HG02798 (cell line): Measurements from ENCODE around the gene SNHG17.
"Not testable (repeated sequence)": the region's sequence is repeated elsewhere in the genome, so short reads cannot be mapped to it uniquely, and the experiment has no call there.

Experiments
- ATAC-seq: cut with Tn5 transposase; IDR thresholded peaks from one replicate; pipeline ENCODE4 v1.9.1; 2021; ENCODE audit warnings: mild to moderate bottlenecking; ENCODE audit not compliant: unreplicated experiment, poor library complexity

The SNHG17 gene

DNA sequence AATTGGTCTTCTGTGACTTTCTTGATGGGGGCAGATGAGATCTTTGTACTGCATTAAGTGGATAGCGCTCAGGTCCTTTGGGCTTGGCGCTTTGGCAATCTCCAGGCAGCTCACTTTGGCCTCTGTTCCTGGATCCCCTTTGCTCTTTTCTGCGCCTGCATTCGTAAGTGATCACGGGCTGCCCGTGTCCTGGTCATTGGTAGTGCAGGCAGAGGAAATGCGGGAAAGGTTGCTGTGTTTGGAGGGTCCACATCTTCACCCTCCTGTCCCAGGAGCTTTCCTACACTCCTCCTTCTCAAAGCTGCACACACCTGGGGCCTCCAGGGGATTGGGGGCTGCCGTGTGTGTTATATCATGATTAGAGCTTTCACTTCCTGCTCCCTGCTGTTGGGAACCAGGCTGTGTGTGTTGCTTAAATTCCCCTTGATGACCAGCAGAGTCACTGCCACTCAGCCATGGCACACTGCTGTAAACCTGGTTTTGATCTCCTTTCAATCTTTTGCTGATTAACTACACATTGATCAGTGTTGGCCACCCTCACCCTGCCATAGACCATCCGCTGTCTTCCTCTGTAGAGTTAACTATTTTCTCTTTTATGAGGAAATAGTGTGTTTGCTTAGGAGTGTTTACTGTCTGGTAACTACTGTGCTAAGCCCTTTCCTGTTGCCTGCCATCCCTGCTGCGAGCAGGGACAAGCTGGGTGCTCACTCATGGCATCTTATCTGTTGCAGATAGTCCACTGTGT lies 13.0 kb upstream of the SNHG17 start:
- ATAC-seq, result no peak

DNA sequence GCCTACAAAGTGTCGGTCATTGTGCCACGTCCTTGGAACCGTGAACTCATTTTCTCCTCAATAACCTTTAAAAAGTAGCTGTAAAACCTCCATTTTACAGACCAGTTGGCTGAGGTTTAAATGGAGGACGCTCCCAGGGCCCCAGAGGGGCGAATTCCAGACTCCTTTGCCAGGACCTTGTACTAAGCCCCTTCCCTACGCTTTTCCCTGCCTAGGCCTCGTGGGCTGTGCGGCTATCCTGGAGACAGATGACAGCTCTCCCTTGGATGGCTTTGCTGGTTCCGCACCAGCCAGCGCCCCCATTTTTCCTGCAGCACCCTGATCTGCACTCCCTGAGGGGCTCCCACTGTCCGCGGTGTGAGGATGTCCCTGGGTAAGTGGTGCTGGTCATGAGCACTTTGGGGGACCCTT lies 12.1 kb upstream of the SNHG17 start:
- no peak for ATAC-seq

DNA sequence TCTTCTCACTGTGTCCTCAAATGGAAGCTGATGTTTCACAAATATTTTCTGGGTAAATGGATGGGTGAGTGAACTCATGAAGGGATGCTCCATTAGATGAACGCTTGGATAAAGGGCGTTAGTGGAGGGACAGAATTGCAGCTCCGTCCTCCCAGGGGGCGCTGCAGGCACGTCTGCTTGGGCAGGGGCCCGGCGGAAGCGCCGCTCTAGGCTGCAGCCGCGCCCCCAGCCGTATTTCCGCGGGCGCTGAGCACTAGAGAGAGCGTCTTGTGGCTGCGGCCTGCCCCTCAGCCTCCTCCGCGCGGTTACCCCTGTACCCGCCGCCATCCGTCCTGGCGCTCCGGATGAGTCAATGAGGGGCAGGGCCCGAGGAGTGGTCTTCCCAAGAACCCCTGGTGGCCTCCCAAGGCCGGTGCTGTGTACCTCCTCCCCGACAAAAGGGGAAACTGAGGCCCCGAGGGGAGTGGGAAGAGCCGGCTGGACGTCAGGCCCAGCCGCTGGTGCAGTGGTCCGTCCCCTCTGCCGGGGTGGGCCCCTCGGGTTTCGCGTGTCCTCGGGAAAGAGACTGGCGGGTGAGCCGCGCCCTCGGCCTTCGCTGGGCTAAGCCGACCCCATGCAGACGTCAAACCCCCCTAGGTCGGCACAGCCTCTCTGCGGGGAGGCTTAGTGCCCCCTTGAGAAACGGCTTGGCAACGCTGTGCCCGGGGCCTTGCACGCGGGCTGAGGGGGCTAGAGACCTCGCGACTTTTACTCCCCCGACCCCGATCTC lies 11.5 kb upstream of the SNHG17 start:
- ATAC-seq, result peak; percentile 87

DNA sequence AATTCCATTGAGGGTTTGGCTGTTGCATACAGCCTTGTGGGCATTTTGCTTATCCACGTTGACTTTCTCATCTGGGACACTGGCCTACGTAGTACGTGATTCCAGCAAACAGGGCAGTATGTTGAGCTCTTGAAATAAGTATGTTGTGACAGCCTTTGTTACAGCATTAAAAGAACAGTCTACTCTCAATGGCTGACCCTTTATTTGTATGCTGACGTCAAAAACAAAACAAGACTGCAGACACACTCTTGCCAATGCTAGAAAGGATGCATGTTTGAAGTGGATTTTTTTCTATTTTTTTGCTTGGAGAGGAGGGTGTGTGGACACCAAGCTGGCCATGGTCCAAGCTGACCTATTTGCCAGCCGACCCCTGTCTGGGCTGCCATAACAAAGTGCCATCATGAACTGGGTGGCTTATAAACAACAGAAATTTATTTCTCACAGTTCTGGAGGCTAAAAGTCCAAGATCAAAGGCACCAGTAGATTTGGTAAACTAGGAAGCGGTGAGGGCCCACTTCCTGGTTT lies 10.8 kb upstream of the SNHG17 start:
- no peak for ATAC-seq

DNA sequence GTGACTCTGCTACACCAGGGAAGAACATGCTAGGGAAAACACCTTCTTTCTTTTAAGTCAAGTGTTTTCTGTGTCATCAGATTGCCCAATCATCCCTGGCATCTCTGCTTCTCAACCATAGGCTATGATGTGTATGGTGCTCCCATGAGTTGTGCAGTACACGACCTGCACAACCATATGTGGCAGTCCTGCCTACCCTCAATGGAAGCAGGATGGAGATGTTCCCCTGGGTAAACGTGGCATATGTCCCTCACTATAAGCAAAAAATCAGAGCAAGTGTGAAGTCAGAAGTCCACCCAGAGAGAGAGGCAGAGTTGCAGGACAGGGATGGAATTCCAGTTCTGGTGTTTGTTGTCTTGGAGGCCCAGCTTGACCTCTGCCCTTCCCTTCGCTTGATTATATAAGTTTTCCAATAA lies 10.3 kb upstream of the SNHG17 start:
- no peak for ATAC-seq

DNA sequence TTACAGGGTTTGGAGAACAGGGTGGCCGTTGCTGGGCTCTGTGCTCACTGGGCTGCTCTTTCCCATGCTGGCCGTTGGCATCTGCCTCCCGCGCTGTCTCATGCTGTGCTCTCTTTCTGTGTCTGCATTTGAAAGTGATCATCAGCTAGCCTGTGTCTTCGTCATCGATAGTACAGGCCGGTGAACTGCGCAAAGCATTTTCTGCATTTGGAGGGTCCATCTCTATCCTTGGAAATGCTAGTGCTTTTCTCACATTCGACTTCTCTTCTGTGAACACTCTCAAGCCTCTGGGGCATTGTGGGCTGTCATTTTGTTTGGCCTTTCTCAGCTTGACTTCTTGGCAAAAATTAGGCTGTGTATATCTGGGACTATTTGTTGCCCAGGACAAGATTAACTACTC lies 6.8 kb upstream of the SNHG17 start:
- no peak for ATAC-seq

DNA sequence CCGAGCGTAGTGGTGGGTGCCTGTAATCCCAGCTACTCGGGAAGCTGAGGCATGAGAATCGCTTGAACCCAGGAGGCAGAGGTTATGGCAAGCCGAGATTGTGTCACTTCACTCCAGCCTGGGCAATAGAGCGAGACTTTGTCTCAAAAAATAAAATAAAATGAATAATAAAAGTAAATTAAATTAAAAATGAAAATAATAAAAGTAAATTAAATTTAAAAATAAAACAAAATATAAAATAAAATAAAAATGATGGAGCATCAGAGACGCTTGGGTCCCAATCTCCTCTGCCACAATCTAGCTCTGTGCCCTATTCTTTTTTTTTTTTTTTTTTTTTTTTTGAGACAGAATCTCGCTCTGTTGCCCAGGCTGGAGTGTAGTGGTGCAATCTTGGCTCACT lies 6.0 kb upstream of the SNHG17 start:
- not testable (repeated sequence) for ATAC-seq

DNA sequence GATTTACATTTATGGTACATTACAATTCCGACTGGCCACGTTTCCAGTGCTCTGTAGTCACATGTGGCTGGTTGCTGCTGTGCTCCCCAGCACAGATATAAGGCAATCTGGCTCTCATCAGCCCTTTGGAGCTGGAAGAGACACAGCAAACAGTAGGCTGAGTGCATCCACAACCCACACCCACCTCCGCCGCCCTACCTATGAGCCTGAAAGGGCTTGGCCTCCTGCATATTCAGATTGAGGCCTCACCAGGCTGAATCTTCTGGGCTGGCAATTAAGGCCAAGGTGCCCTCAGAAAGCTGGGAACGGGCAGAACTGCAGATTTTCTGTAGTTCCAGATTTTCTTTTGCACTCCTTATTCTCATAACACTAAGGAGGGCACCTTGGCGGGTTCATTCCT lies 2.7 kb upstream of the SNHG17 start:
- no peak for ATAC-seq

DNA sequence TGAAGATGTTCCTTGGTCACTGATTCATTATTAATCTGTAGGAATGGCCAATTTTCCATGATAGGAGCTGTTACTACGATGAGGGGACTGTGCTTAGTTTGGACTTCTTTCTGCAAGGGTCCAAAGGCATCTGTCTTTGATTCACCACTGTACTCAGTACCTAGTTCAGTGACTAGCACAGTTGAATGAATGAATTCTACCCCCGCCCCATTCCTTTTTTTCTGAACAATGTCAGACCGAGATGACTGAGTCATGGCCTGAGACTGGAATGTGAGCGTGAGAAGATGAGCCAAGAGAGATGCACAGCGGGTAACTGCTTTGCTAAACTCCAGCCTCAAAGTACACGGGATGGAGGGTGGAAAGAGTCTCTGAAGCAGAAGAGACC lies 419 bp upstream of the SNHG17 start:
- no peak for ATAC-seq

DNA sequence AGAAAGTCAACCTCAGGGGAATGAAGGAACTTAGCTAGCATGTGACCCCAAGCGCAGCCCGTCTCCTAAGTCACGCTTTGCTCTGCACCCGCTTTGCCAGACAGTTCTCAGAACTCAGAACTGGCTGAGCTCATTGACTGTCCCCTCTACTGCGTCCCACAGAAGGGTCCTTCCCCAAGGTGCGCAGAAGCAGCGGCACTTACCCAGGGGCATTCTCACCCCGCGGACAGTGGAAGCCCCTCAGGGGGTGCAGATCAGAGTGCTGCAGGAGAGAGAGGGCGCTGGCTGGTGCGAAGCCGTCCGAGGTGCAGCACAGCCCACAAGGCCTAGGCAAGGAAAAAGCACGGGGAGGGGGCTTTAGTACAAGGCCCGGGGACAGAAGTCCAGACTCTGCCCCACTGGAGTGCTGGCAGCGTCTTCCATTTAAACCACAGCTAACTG lies 807 bp downstream of the SNHG17 start:
- ATAC-seq, result no peak

DNA sequence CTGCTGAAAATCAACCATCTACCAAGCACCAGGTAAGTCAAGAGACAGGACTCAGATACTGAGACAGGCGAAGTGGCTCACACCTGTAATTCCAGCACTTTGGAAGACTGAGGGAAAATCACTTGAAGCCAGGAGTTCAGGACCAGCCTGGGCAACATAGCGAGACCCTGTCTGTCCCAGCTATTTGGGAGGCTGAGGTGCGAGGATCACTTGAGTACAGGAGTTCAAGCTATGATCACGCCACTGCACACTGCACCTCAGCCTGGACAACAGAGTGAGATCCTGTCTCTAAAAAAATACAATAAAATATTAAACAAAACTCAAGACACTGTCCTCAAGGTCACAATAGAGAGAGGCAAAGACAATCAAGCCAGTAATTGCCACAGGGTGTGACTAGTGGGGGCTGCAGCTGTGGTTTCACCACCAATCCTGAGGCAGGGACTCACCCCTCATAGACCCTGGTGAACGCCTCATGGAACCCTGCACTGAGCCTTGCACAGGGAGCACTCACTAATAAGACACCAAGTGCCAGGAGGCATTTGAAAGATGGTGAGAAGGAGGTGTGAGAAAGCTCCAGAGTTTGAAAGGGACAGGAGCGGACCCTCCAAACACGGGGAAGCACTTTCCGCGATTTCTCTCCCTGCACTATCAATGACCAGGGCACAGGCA lies 1.7 kb downstream of the SNHG17 start:
- no peak for ATAC-seq

DNA sequence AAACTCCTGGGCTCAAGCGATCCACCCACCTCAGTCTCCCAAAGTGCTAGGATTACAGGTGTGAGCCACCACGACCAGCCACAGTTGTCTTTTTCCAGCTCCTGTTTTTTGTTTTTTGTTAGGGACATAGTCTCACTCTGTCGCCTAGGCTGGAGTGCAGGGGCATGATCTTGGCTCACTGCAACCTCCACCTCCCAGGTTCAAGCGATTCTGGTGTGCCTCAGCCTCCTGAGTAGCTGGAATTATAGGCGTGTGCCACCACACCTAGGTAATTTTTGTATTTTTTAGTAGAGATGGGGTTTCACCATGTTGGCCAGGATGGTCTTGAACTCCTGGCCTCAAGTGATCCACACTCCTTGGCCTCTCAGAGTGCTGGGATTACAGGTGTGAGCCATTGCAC lies 2.3 kb downstream of the SNHG17 start:
- ATAC-seq, result not testable (repeated sequence)

DNA sequence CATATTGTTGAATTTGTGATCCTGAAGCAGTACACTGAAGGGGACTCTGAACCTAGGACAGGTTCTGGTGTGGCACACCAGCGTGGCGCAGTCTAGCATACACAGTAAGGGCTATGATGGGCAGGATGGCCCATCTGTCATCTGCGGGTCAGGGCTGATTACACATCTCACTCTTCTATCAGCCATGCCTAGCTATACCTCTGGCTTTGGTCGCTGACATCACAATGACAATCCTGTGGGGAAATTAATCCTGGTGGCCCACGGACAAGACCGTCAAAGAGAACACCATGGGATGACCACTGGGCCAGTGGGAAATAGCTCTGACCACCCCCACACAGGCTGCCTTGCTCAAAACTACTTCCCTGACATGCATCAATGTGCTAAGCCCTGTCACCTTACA lies 2.8 kb downstream of the SNHG17 start:
- no peak for ATAC-seq

DNA sequence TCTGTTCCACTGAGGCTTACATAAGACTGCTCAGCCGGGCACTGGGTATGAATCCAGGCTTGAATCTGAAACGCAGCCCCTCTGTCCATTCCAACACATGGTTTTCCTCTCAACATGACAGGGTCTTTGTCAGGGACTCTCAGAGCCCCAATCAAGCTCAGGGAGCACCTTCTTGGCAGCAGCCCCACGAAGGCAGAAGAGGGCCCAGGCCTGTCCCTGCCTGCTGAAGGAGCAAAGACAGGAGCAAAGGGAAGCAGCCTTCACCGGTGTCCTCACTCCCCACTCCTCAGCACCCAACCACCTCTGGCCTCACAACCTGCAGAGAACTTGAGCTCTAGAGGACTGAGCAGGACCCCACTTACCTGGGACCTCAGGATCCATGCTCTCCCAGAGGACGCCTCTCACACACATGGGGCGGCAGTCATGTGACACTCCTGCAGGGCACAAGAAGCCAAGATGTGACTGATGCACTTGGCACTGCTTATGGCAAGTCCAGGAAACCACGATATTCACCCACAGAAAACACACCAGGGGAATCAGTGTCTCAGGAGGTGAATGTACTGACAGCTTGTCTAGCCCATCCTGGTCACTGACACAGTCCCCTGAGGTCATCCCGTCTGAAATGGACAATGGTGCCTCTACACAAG lies 4.3 kb downstream of the SNHG17 start:
- ATAC-seq, result no peak

DNA sequence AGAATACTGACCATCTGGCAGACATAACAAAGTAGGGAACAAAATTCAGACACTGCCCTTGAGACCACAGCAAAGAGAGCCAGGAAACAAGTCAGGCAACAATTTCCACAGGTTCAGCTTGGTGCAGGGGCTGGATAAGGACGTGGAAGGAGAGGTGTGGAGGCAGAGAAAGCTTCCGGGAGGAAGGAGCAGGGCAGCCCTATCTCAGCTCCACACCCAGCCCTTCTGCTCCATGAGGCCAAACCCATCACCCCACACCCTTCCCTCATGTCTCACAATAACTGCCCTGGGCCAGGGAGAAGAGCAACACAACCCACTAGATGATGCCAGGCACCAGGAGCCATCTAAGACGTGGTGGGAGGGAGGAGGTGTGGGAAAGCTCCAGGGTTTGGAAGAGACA lies 5.8 kb downstream of the SNHG17 start:
- no peak for ATAC-seq

DNA sequence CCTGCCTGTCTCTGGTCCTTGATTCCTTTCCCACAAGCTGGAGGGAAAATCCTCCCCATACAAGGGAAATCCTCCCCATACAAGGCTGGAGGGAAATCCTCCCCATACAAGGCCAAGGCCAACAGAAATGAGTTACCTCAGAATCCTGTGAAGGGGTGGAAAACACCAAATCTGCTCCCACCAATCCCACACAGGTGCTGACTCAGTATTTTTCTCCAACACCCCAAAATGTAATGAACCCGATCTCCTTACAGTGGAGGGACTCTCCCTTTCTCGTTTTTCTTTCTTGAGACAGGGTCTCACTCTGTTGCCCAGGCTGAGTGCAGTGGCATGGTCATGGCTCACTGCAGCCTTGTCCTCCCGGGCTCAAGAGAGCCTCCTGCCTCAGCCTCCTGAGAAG lies 6.3 kb downstream of the SNHG17 start:
- ATAC-seq, result no peak

DNA sequence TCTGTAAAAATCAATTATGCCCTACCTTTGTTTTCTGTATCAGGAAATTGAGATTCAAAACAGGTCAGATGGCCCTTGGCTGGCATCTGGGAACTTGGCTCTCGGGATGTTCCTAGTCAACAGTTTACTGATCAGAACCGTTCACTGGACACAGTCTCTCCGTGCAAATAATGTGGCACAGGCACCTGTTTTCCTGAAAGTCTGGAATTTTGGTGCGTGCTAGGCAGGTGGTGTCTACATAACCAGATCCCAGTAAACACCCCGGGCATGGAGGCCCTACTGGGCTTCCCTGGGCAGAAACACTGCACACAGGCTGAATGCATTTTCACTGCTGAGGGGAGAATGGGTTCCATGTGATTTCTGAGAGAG lies 7.5 kb downstream of the SNHG17 start:
- ATAC-seq, result no peak

DNA sequence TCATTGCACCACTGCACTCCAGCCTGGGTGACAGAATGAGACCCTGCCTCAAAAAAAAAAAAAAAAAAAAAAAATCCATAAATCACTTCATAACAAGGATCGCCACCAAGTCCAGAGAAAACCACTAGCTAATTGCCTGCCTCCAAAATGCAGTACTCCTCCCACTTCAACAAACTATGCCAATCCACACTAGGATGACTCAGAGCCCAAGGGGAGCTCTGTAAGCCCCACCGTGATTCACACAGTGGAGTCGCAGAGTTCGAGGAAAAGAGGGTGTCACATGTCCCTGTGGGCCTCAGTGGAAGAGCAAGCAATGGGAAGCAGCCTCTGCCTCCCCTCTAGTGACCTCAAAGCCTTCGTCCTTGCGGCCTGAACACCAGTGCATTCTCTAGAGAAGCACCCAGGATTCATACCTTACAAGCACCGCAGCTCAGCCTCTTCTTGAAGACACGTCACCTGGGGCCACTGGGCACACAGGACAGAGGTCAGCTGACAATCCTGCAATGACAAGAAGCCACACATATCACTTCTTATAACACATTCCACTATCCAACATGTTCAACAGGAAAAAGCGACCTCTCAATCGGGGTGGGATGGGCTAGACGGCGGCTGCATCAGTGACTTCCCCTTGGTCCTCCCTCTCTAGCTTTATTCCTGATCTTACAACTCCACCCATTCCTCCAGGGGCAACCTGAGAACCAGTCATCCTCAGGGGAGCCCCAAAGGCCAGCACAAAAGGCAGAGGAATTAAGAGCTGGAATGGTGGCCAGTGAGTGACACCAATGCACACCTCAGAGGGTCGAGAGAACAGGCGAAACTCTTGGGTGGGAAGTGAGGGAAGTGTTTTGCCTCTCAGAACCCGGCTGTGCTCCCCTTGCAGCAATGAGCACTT lies 8.9 kb downstream of the SNHG17 start:
- ATAC-seq, result no peak

DNA sequence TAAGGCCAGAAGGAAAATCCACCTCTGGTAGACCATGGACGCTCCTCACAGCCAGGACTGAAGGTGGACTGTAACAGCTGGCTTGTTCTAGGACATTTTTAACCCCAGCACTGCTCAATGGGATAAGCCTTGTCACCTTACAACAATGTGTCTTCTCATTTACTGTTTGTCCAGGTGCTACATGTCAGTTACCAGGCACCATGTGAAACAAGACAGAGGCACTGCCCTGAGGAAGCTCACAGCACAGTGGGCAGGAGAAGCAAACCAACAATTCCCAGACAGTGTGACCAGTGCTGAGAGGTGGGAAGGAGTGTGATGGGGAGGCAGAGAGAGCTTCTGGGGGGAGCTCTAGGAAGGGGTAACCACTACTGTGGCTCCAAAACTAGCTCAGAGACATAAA lies 10.7 kb downstream of the SNHG17 start:
- no peak for ATAC-seq

DNA sequence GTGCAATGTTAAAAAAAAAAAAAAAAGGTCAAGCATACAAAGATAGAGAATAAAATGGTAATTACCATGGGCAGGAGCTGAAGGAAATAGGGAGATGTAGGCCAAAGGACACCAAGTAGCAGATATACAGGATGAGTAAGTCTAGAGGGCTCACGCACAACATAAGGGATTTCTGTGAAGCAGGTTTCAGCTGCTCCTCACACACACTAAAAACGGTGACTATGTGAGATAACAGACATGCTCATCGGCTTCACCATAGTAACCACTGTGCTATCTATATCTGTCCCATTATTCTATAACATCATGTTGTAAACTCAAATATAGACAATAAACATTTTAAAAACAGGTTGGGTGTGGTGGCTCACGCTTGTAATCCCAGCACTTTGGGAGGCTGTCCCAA lies 11.6 kb downstream of the SNHG17 start:
- no peak for ATAC-seq
